ENCODE data around the gene MYH7.
"Not testable (repeated sequence)": the region's sequence is repeated elsewhere in the genome, so short reads cannot be mapped to it uniquely, and the experiment has no call there.

Gene MYH7

DNA sequence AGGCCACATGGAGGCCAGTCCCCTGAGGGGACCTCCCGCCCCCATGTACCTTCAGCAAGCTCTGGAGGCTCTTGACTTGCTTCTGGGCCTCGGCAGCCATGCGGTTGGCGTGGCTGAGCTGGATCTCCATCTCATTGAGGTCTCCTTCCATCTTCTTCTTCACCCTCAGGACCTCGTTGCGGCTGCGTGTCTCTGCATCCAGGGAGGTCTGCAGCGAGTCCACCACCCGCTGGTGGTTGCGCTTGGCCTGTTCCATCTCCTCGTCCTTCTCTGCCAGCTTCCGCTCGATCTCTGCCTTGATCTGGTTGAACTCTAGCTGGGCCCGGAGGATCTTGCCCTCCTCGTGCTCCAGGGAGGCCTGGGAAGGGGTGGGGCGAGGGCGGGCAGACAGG, 49.2 kb downstream of the MYH7 start:
- DNase-seq (ENCODE audit: low read depth in 2 of 2), result not testable (repeated sequence)

- no peak for DNase-seq (ENCODE audit: low read depth in 2 of 2)
Measured at GRCh38 chr14:23385642-23386265, 49.7 kb downstream of the MYH7 start.

DNA sequence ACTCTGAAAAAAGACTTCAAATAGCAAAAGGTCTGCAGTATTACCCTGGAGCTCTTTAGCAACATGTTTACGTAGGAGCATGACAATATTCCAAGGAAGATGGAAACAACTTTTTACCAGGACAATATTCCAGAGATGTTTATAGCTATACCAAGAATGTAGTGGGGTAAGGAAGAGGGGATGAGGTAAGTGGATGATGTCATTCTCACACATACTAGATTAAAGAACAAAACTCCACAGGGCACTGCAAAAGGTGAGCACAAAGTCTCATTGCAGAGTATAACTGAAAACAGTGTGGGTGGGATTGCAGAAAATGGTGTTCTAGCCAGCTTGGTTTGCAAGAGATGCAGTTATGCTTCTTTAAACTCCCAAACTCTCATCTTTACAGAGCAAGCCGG, 50.2 kb downstream of the MYH7 start:
- DNase-seq (ENCODE audit: low read depth in 2 of 2), result no peak

DNA sequence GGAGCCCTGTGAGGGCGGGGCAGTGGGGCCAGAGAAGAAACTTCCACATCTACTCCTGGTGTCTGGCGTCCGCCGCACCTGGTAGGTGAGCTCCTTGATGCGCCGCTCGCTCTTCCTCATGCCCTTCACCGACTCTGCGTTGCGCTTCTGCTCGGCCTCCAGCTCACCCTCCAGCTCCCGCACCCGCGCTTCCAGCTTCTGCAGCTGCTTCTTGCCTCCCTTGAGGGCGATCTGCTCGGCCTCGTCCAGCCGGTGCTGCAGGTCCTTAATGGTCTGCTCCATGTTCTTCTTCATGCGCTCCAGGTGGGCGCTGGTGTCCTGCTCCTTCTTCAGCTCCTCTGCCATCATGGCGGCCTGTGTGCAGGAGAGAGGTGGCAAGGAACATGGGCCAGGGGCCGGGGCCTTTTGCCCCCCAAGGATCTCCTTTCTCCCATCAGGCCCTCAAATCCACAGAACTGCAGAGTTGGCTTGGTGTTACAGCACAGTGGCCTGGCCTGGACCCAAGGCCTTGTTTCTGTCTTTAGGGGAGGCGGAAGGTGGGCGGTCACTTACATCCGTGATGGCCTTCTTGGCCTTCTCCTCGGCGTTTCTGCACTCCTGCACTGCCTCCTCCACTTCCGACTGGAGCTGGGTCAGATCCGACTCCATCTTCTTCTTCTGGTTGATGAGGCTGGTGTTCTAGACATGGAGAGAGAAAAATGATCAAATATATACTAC, 50.9 kb downstream of the MYH7 start:
- no peak for DNase-seq (ENCODE audit: low read depth in 2 of 2)

GRCh38 chr14:23382731-23383440, 52.6 kb downstream of the MYH7 start:
- DNase-seq (ENCODE audit: low read depth in 2 of 2), result no peak

- DNase-seq (ENCODE audit: low read depth in 2 of 2), result no peak
Measured at GRCh38 chr14:23382276-23382675, 53.2 kb downstream of the MYH7 start.

DNA sequence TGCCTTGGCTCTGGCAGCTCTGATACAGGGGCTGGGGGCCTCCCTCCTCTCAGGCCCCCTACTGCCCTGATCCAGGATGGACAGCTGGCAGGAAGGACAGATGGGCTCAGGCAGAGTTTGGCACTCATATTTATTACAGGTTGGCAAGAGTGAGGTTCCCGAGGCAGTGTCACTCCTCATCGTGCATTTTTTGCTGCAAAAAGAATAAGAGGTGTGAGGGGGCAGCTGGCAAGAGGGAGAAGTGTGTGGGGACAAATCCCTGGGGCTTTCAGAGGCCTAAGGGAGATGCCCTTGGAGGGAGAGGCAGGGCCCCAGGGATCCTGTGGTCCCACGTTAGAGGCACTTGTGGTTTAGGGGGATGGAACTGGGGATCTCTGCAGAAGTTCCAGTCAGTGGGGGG, 53.6 kb downstream of the MYH7 start:
- no peak for DNase-seq (ENCODE audit: low read depth in 2 of 2)

- no peak for DNase-seq (ENCODE audit: low read depth in 2 of 2)
Measured at GRCh38 chr14:23380976-23381375, 54.5 kb downstream of the MYH7 start.

- no peak for DNase-seq (ENCODE audit: low read depth in 2 of 2)
Measured at GRCh38 chr14:23380197-23380914, 55.1 kb downstream of the MYH7 start.

DNA sequence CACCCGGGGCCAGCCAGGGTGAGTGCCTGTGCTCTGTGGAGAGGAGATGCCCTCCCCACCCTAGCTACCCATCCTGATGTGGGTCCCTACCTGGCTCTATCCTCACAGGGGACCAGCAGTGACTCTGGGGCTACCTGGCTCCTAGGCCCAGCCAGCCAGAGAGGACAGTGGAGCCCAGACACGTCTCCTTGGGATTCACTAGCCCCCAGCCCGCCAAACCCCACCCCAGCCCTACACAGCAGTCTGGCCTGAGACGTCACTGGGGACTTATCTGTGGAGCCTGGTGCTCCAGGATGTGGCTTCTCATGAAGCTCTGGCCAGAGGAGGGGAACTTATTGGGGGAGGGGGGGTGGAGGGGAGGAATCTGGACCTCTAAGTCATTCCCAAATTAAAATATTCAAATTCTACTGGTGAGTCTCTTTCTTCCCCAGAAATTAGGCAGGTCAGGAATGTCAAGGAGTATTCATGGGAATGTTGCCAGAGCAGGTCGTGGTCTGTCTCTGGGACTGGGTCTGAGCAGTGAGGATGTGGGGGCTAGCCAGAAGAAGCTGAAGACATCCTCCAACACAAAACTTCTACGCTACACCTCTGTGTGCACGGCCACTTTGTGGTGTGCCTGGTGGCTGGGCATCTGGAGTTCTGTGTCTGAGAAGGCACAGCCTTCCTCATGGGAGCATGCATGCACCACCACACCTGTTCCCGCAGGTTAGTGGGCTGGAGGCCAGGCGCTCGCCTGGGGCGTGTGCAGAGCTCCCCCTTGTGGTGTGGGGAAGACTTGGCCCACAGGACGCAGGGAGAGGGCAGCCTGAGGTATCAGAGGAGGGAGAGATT, 55.9 kb downstream of the MYH7 start:
- DNase-seq (ENCODE audit: low read depth in 2 of 2), result no peak

DNA sequence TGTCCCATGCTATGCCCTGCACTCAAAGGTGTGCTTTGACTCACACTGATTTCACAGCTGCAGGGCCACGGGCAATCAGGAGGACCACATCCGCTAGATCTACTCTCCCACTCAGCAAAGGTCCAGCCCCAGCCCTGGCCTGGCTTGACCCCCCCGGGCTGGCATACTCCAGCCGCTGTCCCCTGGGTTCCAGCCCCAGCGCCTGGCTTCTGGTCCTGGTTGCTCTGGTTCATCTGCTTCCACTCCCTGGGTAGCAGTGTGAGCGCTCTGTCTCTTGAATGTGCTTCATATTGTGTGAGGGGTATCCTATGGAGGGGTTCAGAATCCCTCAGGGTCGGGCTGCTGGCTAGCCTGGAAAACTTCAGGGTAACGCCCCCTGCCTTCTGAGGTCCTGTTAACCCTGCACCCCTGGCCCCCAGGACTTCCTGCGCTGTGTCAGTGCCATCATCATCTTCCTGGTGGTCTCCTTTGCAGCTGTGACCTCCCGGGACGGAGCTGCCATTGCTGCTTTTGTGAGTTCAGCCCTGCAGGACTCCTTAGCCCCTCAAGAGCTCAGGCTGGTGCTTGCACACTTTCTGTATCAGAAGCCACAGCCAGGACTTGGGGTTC, 56.7 kb downstream of the MYH7 start:
- no peak for DNase-seq (ENCODE audit: low read depth in 2 of 2)

DNA sequence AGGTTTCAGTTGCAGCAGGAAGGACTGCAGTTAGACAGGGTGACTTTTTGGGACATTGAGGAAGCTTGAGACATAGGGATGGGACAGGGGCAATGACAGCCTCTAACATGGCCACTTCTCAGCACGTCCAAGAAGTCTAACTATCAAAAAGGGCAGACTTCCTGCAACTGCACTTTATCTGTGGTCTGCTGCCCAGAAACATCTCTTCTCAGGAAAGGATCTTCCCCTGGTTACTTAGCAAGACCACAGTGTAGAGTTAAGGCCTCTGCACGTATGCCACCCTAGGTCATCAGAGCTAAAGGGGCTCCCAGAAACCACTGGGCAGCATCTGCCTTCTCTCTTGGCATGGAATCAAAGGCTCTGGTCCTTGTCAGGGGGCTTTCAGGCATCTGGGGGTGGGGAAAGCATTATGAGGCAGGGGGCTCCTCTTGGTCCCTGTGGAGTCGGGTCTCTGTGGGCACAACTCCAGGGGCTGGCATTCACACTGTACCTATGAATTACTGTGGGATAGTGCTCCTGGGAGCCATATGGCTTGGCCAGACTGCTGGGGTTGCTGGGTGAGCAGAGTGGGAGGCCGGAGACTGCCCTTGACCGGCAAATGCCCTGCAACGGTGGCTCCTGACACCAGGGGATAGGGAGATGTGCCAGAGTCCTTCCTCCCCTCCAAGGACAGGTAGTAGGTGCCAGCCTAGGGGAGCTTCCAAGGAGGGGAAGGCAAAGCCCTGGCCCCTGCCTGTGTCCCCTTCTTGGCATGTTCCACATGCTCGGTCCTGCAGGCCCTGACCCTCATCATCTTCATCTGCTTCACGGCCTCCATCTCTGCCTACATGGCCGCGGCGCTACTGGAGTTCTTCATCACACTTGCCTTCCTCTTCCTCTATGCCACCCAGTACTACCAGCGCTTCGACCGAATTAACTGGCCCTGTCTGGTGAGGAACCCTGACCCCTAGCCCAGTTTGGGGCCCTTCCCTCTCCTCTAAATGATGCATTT, 57.6 kb downstream of the MYH7 start:
- DNase-seq (ENCODE audit: low read depth in 2 of 2), result no peak

DNA sequence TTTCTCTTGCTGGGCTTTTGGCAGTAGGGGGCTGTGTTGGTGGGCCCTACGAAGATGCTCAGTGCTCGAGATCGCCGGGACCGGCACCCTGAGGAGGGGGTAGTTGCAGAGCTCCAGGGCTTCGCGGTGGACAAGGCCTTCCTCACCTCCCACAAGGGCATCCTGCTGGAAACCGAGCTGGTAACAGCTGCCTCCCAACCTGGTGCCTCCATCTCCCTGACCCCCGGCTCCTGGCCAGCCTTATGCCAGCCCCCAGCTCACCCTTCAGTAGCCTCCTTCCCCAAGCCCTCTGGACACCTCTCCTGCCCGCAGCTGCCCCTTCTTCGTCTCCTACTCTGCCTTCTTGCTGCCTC, 58.3 kb downstream of the MYH7 start:
- DNase-seq (ENCODE audit: low read depth in 2 of 2), result no peak

DNA sequence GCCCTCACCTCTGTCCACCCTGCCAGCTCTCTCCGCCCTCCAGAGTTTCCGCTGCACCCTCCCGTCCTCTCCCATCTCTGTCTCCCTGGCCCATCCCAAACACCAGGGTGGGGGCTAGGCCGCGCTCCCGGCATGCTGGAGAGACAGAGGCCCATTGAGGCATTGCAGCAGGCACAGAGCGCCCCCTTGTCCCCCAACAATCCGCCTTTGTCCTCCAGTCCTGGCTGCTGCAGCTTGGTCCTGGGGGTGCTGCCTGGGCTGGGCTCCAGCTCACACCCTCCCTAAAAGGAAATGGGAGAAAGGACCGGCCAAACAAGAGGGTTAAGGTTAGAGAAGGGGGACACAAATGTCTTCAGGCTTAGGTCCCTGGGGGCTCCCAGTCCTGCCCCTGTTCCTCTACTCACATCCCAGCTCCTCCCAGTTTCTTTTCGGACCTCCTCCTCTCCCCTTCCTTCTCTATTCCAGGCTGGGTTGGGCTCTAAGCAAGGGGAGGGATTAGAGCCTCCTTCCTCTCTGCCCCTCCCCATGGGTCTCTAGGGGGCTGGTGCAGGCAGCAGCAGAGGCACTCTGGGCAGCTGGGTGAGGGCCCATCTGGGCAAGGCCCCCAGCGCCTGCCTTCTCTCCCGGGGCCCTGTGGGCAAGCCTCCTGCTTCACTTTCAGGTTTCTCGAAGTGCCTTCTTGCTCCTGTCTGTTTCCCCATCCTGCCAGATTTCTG, 58.8 kb downstream of the MYH7 start, which contains the start of gene CMTM5:
TSS of gene CMTM5 (plus strand) at position 565 of the 716 bp plus-strand sequence. CDS start 206 bp downstream, outside the sequence.
- no peak for DNase-seq (ENCODE audit: low read depth in 2 of 2)

- no peak for DNase-seq (ENCODE audit: low read depth in 2 of 2)
Measured at GRCh38 chr14:23375527-23376251, 59.8 kb downstream of the MYH7 start.

DNA sequence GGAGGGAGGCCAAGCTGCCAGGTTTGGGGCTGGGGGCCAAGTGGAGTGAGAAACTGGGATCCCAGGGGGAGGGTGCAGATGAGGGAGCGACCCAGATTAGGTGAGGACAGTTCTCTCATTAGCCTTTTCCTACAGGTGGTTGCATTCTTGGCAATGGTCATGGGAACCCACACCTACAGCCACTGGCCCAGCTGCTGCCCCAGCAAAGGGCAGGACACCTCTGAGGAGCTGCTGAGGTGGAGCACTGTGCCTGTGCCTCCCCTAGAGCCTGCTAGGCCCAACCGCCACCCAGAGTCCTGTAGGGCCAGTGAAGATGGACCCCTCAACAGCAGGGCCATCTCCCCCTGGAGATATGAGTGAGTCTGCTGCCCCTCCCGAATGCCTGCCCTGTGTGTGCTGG, 62.4 kb downstream of the MYH7 start:
- no peak for DNase-seq (ENCODE audit: low read depth in 2 of 2)

GRCh38 chr14:23372509-23372908, 63.0 kb downstream of the MYH7 start, which contains the start of gene IL25:
Gene IL25, plus strand, starts transcription at chr14:23372809.
- DNase-seq (ENCODE audit: low read depth in 2 of 2), result no peak

DNA sequence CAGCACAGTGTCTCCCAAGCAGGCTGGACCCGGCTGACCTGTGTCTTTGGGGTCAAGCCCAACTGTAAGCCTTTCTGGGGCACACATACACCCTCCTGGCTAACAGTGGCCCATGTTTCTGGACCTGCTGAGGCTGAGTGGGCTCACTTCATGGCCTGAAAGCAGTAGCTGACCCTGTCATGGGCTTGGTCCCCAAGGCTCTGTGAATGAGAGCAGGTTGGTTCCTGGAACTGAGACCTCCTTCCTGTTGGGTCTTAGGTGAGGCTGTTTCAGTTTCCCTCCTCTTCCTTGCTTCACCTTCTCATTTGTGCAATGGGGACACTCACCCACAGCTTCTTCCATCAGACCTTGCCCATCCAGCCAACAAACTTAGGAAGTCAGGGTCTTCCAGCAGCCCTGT, 63.6 kb downstream of the MYH7 start:
- no peak for DNase-seq (ENCODE audit: low read depth in 2 of 2)
